Middle frontal gyrus (tissue), 1 donor: ENCODE results near the gene LRRC10B.

Experiments
- DNase-seq: peaks from one replicate; pipeline ENCODE4 v3.0.0-alpha.2; 2015; ENCODE audit warnings: low spot score; ENCODE audit errors: extremely low spot score

Gene LRRC10B

DNA sequence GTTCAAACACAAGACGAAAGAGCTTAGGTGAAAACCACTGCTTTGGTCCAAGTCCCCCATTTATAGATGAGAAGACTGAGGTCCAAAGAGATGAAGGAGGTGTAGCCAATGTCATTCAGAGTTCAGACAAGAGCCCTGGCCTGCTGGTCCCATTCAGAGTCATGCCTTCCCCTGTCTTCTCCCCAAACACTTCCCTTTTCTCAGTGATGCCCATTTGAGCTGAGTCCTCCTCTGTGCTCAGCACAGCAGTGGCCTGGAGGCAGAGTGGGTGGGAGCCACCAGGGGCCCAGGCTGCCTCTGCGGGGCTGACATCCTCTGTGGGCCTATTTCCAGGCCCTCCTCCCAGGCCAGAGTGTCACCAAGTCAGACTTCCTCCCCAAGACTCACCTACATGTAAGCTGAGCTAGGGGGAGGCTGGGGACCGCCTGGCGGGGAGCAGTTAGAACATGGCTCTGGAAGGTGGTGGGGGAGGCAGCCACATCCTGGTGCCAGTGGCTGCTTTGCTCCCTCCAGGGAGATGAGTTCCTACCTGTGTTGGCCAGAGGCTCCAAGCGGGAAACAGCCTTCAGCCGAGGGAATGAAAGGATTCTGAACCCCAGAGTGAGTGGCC is 22.4 kb upstream of the LRRC10B start:
- DNase-seq = no peak

DNA sequence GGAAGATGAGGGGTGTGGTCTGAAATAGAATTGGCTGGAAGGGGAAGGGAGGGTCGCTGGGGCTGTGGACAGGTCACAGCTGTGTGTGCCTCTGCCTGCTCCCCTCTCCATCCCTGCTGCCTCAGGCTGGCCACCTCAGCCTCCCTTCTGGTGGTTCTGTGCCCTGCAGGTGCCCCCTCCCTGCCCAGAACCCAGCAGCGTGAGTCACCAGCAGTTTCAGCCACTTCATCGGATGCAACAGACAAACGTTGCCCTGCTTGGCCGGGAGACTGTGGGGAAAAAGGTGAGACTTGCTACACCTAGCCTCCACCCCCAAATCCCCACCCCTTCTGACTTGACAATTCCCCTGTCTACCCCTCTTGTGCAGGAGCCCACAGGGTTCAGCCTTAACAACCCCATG is 21.8 kb upstream of the LRRC10B start:
- DNase-seq = no peak

DNA sequence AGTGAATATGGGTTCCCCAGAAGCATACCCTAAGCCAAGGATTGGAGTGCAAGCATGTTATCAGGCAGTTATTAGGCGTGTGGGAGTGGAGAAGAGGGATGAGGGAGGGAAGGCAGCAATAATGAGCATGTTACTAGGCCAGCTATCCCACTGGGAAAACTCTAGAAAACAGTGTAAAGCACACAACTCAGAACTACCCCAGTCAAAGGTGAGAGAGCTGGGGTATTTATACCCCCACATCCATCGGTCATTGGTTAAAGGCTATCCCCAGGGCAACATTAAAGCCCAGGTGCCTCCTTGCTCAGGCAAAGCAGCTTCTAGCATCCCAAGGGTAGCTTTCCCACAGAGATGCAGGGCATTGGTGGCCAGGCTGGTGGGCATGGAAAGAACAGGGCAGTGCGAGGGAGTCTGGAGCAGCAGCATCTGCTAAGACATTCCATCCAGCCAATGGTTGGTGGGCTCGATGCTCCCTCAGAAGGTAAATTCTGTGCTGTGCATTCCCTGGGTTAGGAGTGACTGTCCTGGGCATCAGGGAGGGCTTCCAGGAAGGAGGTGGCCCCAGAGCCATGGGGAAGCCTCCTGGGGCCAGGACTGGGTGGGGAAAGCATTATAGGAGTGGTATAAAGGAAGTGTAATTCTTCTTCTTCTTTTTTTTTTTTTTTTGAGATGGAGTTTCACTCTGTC is 21.1 kb upstream of the LRRC10B start:
- no peak for DNase-seq

DNA sequence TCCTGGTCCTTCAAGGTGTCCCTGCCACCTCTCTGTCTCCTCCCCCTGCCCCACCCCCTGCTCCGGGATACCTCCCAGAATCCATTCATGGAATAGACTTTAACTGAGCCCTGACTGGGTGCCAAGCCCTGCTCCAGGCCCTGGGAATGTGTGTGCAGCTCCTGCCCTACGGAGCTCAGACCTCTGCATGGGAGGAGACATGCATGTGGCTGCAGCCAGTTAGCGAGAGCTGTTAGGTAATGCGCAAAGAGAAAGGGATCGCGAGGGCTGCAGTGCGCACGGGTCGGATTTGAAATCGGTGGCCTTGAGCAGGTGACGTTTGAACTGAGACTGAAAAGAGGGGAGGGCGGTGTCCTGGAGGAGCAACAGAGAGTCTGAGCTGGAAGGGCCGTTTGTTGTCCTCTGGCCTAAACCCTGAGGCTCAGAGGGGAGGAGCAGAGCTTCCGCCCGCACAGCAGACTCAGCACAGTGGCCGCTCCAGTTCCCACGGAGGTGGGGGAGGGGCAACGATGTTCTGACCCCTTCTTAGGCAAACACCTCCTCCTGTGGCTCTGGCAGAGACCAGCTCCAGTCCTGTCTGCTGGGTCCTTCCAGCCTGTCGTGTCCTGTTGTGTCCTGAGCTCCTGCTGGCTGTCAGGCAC is 19.8 kb upstream of the LRRC10B start:
- DNase-seq = no peak

DNA sequence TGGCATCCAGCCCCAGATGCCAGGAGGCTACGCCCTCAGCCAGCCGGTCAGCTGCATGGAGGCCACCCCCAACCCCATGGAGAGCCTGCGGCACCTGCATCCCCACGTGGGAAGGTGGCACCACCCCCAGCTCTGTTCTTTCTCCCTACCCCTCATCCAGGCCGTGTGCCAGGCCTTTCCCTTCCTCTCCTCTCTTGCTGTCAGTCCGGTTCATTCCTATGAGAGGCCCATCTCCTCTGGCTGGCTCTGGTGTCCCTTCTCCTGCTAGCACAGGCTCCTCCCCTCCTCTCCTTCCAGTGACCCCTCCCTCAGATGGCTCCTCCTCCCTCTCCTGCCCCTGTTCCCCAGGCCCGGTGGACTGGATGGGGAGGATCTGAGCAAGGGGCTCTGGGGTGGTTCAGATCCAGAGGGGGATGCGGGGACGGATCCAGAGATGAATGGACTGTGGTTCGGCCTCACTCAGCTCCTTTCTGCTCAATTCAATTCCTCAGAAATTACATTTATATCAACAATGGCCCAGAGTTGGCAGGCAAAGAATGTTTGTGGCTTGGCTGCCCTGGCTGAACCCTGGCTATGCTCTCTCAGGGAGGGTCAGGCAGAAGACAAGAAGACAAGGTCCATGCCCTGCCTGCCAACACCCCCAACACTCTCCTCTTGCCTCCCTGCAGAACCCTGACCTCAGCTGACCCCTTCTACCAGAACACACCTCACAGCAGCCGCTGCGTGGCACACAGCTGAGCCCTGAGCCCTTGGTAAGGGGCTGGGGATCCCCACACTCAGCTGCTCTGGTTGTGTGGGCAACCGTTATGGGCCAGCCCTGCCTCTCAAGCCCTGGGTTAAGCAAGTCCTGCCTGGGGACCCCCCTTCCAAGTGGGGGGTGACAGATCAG is 18.5 kb upstream of the LRRC10B start:
- DNase-seq = no peak

DNA sequence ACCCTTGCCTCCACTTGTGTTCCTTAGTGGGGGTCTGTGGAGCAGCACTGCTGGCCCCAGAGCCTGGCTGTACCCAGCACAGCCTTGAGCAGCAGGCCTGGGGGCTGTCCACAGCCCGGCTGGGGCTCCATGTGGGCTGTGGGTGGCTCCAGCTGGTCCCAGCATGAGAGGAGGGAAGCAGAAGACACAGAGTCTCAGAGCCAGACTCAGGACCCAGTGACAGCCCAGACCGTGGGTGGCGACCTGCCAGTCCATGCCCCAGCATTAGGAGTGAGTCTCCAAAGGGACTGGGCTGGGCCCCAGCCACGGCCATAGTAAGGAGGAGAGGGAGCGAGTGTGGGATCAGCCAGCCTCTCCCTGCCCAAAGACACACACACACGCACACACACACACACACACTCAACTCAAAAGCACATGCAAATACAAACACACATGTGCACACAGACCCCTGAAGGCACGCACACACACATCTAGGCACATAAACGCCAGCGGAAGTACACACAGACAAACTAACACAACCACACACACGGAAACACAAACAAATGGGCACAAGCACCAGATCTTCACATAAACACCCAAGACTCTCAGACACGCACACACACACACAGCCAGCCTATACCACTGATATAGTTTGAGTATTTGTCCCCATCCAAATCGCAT is 16.7 kb upstream of the LRRC10B start:
- DNase-seq = no peak

DNA sequence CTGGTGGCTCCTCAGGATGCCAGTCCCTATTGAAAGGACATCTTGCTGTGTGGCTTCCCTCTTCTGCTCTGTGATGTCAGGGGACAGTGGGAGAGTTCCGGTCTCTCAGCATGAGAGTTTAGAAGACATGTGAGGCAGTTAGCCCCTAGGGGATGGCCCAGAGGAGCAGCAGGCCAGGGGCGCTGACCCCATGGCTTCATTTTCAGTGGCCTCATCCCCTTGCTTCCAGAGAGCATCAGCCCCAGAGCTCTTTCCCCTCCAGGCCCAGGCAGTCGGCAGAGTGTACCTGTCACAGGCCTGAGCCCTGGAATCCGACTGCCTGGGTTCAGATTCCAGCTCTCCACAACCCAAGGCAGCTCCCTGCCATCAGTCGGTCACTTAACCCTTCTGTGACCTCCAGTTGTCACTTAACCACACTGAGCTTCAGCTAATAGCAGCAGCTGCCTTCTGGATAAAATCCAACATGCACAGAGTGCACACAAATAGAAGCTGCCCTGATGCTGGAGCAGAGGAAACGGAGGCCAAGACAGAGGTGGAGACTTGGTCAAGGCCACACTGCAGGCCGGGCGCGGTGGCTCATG is 14.1 kb upstream of the LRRC10B start:
- no peak for DNase-seq

DNA sequence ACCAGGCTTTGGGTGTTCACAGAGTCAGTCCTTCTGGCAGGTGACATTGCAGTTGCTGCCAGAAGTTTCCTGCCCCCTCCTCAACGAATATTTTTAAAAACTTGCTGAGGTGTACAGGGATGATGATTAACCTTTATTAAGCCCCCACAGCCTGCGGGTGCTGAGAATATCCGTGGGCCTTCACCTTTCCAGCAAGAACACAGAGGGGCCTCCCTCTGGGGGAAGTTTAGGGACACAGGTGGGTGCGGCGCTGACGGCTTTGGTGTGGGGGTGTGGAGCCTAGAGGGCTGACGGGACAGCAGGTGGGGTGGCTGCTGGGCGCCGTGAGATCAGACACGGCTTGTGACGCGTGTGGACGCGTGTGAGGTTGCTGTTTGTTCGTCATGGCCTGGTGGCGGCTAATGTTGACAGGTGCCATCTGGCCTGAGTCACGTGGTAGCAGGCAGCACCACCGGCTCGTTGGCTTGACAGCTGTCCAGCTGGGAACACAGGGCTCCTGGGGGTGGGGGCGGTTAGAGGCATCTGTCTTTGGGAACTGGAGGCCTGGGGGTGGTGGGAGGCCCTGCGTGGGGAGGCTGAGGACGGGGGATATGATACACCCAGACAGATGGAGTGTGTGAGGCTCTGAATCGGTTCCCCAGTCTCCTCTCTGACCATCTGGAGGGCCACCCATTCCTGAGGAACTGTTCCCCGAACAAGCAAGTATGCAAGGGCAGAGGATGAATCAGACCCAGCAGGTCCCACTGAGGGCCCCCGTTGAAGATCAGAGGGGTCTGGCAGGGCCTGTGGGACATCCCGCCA is 12.5 kb upstream of the LRRC10B start:
- DNase-seq = no peak

DNA sequence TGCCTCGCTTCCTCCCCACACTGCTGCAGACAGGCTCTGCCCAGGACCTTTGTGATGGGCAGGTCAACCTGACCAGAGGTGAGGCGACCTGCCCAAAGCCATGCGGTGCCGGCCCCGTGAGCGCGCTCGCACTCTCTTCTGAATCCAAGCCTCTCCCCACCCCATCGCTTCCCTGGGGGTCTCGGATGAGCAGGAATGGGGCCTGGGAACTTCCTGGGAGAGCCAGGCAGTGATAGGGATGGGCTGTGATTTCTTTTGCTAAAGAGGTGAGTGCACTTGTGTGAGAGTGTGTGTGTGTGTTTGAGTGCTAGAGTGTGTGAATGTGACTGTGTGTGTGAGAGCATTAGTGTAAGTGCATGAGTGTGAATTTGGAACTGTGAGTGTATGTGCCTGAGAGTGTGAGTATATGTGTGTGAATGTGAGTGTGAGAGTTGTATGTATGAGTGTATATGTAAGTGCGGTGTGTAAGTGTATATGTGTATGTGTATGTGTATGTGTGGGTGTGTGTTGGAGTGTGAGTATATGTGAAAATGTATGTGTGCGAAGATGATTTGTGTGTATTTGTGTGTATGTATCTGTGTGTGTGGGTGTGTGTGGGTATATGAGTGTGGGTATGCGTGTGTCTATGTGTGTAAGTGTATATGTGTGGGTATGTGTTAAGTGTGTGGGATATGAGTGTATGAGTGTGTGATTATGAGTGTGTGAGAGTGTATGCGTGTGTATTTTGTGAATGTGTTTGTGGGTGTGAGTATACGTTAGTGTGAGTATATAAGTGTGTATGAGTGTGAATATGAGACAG is 11.7 kb upstream of the LRRC10B start:
- DNase-seq = no peak

DNA sequence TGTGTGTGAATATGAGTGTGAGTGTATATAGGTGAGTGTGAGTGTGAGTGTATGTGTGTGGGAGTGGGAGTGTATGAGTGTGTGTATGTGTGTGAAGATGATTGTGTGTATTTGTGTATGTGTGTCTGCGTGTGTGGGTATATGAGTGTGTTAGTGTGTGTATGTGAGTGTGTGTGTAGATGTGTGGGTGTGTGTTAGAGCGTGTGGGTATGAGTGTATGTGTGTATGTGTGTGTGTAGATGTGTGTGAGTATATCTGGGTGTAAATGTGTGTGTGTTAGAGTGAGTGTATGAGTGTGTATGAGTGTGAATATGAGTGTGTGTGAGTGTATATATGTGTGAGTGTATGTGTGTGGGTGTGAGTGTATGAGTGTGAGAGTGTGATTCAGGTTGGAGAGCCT is 11.1 kb upstream of the LRRC10B start:
- DNase-seq = no peak

DNA sequence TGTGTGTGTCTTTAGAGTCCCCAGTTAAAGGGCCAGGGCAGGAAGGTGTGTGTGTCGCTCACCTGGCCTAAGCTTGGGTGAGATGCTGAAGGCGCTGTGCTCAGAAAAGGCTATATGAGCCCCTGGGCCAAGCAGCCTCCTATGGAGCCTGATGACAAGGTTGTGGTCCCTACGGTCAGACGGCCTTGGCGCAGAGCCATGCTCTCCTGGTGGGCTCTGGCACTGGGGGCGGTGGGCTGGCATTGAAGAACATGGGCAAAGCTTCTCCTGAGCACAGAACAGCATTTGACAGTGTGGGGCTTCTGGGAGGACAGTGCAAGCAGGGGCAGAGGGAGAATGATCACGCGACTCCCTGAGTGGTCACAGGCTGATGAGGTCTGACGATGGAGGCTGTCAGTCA is 10.7 kb upstream of the LRRC10B start:
- no peak for DNase-seq

DNA sequence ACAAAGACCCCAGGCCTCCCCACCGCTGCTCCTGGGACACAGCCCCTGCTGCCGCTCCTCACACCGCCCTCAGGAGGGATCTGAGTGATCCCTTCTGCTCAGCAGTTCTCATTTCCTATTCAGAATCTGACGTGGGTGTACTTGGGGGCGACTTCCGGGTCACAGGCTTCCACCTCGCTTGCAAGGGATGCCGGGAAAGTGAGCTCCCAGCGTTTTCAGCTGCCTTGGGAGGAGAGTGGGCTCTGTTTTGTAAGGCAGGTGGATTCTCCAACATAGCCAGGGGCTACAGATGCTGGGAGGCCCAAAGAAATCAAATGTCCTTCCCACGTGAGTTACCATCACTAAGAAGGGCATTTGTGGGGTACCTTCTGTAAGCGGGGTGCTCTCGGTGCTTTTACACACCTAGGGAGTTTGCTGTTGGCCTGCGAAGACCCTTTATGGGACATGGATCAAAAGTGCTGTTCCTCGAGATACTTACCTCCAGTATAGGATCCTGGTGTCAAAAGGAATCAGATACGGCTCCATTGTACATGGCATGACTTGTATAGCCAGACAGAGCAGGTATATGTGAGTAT is 9.7 kb upstream of the LRRC10B start:
- no peak for DNase-seq

DNA sequence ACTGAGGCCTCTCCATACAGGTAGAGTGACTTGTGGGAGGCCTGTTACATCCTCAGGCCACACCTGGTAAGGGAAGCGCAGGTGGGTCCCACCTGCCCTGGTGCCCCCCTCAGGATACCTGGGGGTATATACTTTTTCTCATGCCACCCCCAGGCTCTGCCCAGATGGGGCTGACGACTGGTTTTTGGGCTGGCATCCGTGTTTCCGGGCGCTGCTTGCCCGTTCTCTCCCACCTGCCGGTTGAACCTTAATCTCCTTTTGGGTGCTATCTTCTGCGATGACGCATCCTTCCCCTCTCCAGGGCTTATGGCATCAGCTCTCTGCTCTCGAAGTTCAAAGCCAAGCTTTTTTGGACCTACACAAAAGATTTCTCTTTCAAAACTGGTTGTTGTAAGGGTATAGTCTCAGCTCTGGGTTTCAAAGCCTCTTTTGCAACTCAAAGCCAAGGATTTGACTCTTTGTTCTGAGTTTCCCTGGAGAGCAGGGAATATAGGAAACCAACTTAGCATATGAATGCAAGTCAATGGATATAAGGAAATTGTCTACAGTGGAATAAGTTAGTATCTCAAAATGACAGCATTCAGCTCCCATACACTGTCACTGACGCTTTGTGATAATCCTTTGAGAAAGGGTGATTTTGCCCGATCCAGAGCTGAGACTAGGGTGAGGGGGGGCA is 8.6 kb upstream of the LRRC10B start:
- DNase-seq = no peak

DNA sequence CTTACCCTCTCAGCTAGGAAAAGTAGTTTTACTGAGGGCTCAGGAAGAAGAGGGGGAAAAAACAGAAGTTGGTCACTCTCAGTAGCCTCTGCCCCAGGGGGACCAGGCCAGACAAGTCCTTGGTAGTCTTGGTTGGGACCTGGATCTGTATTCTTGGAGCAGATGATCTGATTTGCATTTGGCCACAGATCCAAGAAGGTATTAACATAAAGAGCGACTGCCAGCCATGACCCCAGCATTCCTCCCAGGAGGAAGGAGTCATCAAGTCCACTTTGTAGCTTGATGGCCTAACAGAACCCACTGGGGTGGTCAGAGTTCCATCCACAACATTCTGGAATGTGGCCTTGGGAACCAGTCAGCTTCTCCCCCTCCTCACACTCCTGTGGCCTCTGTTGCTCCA is 6.0 kb upstream of the LRRC10B start:
- no peak for DNase-seq

DNA sequence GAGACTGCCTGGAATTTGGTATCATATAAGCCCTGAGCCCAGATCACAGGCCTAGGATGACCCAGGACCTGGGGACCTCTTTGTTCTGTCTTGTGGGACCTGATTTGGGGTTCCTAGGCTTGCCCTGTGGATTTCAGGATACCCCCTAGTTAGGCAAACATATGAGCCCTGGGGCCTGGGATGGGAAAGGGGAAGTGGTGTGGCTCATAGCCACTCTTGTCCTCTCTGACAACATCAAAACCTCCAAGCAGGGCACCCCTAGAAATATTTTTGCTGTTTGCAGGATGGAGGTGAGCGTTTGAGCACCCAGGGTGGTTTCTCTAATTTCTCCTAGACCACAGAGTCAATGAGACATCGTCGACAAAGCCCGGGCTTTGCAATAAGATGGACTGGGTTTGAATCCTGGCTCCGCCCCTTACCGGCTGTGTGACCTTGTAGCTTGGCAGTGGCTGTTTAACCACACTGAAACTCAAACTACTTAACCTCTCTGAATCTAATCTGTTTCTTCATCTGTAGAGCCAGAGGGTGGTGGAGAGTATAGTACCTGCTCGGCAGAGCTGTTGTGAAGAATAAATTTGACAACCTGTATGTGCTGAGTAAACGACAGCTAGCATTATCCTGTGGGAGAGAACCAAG is 5.3 kb upstream of the LRRC10B start:
- no peak for DNase-seq

DNA sequence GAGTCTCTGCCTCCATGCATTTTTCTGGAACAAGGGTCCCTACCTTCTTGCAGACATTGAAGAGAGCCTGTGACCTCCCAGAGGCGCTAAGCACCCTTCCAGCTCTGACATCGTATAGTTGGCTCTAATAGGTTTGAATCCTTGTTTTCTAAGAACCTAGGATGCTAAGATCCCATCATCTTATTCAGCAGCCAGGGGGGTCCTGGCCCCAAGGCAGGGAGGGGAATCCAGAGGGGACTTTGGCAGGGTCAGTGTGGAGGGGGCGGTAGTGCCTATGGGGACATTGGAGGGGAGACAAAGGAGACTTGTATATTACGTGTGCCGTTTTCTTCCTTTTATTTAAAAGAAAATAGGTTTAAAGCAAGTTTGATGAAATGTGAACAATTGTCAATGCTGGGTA is 3.4 kb upstream of the LRRC10B start:
- DNase-seq = no peak

DNA sequence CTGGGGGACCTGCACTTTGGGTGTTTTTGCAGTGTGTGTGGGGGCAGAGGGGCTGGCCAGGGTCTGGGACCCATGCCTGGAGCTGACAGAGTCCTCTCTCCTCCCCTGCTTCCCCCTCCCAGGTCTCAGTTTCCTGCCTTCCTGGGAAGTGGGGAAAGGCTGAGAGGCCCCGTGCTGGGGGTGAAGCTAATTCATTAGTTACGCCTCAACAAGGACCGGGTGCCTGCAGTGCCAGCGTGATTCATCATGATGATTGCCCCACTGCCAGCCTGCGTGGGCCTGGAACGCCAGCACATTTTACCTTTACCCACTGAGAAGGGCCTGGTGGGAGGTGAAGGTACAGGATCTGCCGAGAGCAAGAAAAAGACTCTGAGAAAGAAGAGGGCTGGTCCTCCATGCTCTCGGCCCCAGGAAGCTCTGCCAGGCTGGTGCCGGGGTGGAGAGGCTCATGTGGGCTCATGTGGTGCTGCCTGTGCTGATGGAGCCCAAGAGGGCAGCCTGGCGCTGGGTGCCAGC is 2.9 kb upstream of the LRRC10B start:
- DNase-seq = no peak
